ENCODE data around the gene HOMER2.
"Not testable (repeated sequence)": the region's sequence is repeated elsewhere in the genome, so short reads cannot be mapped to it uniquely, and the experiment has no call there.

HOMER2 gene

GRCh38 chr15:82830427-82831173 lies 121.9 kb downstream of the HOMER2 start:
- no peak for DNase-seq

- DNase-seq: no peak
Observed at GRCh38 chr15:82829234-82829633, 123.3 kb downstream of the HOMER2 start.

DNA sequence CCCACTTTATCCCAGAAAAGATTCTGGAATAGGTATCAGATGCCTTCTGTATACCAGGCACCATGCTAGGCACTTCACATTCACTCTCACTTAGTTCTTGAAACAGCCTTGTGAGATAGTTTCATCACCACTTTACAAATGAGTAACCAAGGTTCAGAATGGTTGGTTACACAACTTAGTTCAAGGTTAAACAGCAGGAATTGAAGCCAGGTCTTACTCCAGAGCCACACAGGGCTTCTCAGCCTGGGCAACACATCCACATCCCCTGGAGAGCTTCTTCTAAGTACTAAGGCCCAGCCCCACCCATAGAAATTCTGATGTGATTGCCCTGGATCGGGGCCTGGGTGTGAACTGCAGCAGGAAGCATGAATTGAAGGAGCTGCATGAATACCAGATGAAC lies 124.4 kb downstream of the HOMER2 start:
- no peak for DNase-seq

GRCh38 chr15:82823049-82823448 lies 129.5 kb downstream of the HOMER2 start:
- DNase-seq: no peak

DNA sequence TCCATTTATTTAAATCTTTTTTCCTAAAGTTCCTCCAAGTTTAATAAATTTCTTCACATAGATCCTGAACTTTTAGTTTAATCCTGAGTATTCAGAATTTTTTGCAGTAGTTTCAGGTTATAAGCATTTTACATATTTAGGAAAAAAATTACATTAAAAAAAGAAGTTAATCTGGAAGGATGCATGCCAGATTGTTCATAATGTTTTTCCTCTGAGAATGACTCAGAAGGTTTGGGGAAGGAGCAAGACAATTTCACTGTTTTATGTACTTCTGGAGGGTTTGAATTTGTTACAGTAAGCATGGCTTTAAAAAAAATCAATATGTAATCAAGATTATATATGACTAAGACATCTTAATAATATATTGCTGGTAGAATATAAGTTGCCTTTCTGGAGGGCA lies 130.7 kb downstream of the HOMER2 start:
- DNase-seq: not testable (repeated sequence)

DNA sequence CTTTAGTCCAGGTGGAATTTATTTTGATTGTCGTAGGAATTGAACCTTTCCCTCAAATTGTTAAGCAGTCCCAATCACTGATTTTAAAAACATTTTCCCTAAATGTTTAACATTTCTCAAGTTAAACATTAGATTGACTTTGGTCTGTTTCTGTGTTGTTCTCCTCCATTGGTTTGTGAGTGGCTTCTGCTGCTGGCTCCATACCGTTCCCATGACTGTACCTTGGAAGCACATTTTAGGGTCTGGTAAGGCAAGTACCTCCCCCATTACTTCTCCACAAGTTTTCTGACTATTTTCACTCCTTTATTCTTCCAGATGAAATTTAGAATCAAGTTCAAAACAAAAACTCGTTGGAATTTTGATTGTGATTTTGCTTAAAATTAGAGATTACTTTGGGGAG lies 131.1 kb downstream of the HOMER2 start:
- DNase-seq: not testable (repeated sequence)

GRCh38 chr15:82820128-82820527 lies 132.4 kb downstream of the HOMER2 start:
- DNase-seq: no peak

DNA sequence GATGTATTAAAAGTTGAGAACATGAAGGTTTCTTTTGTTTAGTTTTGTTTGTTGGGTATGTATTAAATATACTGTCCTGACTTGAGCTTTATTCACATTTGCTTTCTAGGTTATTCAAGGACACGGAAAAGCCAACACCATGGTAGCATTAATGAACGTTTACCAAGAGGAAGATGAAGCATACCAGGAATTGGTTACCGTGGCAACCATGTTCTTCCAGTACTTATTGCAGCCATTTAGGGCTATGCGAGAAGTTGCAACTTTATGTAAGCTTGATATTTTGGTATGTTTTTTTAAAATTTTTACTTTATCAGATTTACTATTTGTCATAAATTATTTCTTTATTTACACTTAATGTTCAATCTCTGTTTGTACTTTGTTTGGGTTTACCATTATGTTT lies 139.5 kb downstream of the HOMER2 start:
- no peak for DNase-seq

DNA sequence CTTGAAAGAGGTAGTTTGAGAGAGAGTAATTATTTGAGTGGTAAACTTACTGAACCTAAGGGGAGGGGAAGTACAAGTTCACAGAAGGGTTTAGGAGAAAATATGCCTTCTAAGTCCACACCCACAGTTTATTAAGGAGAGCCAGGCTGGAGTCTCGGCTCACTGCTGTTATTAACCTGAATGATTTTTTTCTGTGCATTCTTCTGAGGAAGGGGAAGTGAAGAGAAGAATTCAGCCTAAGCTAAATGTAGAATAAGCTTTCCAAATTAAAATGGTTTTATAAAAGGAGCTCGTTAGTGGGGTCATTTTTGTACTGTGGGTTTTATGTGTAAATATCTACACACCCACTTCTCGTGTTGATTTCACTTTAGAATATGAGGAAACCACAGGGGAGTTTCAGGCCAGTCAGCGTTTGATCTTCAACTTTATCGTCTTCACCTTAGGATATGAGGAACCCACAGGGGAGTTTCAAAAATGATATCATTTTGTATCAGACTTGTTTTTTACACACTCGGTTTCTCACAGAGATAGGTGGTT lies 141.6 kb downstream of the HOMER2 start:
- no peak for DNase-seq

- peak; percentile 37 to 45 for DNase-seq
Observed at GRCh38 chr15:82810061-82810889, 142.2 kb downstream of the HOMER2 start.

GRCh38 chr15:82809308-82810060 lies 143.0 kb downstream of the HOMER2 start, which contains the start of gene WHAMM:
WHAMM (plus strand) TSS chr15:82809628; CDS start chr15:82809727, 99 bp downstream.
- peak; percentile 95 to 96 for DNase-seq

- peak; percentile 21 to 55 for DNase-seq
Observed at GRCh38 chr15:82808634-82809041, 143.9 kb downstream of the HOMER2 start.

GRCh38 chr15:82807920-82808633 lies 144.4 kb downstream of the HOMER2 start:
- peak; percentile 15 to 51 for DNase-seq

GRCh38 chr15:82805994-82806406 lies 146.5 kb downstream of the HOMER2 start, which contains the start of gene FSD2:
FSD2 (minus strand) TSS chr15:82806069; CDS start chr15:82787390, 18,679 bp downstream.
- peak in 1 of 2 experiments; percentile 22 for DNase-seq

- DNase-seq: no peak
Observed at GRCh38 chr15:82804575-82804949, 148.0 kb downstream of the HOMER2 start.

DNA sequence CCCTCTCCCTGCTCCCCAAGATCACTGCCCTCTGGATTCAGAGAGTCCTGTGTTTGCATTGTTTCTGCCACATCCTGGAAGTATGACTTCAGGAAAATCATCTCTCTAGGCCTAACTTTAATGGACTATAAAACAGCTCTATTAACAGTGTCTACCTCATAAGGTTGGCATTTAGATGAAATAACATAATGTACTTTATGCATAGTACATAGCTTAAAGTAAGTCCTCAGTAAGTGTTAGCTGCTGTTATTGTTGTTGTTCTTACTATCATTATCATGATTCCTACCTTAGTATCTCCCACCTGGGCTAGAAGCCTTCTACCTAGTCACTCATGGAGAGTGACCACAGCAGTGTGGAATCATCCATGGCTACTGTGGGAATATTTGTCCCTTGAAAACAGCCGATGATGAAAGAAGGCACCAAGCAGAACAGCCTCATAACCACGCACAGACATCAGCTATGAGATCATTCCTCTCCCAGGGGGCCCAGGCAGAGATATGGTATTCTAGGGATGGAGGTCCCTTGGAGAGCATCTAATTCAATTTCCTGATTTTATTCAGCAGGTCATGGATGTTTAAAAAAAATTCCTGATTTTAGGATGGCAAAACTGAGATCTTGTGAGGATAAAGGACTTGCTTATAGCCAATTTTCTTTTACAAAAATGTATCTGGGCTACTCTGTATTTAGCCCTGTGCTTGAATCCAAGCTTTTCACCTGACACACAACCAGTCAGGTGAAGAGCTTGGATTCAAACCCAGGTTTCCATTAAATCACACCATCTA lies 148.5 kb downstream of the HOMER2 start:
- DNase-seq: no peak

DNA sequence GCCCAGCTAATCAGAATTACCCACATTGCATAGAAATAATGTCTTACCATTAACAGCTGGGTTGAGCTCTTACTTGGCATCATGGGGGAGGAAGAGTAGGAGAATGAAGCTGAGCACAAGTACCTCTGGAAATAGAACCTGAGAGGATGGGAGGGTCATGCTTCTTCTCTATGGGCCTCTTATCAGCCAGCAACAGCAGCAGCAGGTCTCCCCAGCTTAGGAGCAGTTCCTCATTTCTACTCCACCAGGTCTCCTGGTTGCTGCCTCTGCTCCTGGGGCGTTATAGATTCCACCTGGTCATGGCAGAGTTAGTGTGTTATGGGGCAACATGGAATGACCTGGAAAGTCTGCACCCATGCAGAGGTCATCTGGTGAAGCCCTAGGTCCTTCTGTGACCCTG lies 150.0 kb downstream of the HOMER2 start:
- DNase-seq: no peak

DNA sequence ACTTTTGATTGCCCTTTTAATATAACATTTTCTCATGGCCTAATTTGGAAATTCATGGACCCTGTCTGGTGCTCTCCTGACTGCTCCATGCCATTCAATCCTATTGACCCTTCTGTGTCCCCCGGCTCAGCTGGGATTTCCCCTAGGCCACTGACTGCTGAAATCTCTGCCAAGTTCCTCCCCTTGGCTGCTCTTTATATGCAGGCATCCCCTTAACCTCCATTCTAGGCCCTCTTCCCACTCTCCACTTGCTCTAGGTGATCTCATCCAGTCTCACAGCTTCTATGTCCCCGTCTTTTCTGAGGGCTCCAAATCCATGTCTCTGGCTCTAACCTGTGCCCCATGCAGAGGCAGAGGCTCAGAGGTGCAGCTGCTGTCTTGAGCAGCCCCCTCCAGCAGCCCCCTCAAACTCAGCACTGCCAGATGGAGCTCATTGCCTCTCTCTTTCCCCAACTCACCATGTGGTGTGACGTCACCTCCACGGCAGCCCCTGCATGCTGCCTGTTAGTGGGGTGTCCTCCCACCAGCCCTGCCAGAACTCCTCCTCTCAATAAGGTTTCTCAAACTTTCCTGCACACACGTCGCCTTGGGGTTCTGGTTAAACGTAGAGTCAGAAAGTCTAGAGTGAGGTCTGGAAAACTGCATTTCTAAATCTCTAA lies 153.2 kb downstream of the HOMER2 start:
- no peak for DNase-seq

Measured in SHP77 (cell line).